Kasumi-1 (cell line): Measurements from ENCODE around the gene DERA.
A peak's percentile ranks its signal among the peaks of the same experiment; 100 is the strongest.
"Not testable (repeated sequence)": the region's sequence is repeated elsewhere in the genome, so short reads cannot be mapped to it uniquely, and the experiment has no call there.

Source experiments
- DNase-seq, 2 experiments: peaks; one replicate each; lab custom pipeline; 2025; lab: John Stamatoyannopoulos, UW

DERA gene

DNA sequence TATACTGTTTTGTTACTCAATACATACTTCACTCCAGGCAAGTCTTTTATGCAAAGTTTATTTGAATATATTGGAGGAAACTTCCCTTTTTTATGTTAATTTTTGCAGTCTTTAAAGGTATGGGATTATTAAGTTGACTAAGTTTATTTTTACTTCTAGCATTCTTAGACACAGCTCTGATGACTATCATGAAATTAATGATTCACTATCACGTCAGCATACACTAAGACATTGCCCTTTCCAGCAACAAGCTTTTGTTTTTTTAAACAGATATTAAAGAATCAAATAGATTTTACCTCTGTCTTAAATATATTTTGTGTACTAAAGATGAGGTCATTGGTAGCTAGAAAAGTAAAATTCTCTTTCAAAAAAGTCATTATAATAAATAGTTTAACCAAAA is 52.1 kb downstream of the DERA start:
- no peak for DNase-seq

DNA sequence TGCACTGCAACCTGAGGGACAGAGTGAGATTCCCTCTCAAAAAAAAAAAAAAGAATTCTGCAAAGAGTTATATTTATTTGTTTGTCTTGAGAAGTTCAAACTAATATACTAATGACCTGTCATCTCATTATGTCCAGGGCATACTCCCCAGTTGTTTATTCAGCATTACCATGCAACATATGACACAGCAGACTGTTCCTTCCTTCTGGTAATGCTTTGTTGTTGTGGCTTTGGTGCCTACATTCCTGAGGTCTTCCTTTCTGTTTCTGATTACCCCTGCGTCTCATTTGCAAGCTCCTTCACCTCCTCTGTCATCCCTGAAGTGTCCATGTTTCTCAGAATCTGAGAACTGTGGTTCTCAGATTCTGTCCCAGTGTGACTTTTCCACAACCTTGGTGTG is 55.3 kb downstream of the DERA start:
- no peak for DNase-seq

DNA sequence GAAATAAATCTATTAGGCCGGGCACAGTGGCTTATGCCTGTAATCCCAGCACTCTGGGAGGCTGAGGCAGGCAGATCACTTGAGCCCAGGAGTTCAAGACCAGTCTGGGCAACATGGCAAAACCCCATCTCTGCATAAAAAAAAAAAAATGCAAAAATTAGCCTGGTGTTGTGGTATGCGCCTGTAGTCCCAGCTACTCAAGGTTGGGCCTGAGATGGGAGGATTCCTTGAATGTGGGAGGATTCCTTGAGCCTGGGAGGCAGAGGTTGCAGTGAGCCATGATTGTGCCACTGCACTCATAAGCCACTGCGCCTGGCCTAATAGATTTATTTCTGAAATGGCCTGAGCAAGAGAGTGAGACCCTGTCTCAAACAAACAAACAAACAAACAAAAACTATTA is 55.9 kb downstream of the DERA start:
- not testable (repeated sequence) for DNase-seq

DNA sequence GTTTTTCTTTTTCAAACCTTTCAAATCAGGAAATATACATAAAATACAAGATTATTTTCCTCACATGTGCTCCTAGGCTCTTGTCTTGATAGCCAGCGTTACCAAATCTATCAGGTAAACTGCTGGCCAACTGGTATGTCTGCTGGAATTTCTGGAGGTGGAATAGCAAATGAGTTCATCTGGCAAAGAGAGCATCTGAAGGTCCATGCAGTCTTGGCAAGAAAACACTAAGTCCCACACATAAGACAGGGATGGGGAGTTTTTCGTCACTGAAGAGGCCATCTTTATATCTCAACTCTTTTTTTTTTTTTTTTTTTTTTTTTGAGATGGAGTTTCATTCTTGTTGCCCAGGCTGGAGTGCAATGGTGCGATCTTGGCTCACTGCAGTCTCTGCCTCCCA is 60.1 kb downstream of the DERA start:
- no peak for DNase-seq

DNA sequence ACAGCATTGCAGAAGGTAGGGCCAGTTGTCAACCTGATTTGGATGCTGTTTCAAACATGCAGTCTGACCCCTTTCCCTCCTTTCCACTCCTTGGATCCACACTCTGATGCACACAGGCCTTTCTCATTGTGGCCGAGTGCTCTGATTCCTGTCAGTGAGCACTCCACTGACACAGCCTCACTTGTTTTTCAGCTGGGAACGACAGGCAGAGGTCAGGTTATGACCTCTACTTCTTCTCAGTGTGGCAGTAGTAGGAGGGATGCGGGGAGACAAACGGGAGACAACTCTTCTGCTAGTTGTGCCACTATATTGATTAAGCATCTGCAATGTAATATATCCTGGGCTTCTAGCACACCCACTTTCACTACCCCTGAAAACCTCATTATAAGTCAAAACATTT is 61.8 kb downstream of the DERA start:
- no peak for DNase-seq

DNA sequence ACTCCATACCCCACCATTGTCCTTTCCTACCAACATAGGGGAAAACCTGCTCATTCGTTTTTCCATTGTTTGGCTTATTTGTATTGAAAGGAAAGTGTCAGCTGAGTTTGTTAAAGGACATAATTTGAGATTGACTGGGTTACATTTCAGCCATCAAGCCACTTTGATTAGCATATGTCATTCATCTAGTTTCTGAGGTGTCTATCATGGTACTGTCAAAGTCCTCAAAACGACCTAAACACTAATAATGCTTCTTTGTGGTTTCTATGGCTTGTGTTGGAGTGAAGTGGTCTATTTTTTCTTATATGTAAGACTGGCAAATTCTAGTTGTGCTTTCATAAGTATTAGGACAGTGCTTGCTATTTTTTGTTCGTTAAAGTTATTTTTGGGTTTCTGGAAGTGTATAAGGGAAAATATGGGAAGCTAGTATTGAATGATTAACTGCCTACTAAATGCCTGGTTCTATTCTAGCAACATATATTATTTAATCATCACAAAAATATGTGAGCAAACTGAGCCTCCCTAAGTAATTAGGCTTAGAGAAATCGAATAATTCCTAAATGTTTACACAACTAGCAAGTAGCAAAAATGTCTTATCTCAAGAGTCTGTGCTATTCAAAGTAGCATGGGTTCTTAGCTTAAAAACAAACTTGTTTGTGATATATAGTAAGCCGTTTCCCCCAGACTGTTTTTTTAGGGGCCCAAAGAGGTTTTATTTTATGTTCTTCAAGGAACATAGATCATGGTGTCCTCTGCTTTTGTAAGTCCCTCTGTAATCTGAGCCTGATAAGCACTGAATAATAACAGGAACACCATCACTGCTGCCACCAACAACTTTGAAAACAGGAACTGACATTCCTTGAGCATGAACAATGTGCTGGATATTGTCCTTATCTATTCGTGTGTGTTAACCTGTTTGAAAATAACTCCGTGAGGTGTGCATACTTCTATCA is 67.1 kb downstream of the DERA start:
- no peak for DNase-seq

DNA sequence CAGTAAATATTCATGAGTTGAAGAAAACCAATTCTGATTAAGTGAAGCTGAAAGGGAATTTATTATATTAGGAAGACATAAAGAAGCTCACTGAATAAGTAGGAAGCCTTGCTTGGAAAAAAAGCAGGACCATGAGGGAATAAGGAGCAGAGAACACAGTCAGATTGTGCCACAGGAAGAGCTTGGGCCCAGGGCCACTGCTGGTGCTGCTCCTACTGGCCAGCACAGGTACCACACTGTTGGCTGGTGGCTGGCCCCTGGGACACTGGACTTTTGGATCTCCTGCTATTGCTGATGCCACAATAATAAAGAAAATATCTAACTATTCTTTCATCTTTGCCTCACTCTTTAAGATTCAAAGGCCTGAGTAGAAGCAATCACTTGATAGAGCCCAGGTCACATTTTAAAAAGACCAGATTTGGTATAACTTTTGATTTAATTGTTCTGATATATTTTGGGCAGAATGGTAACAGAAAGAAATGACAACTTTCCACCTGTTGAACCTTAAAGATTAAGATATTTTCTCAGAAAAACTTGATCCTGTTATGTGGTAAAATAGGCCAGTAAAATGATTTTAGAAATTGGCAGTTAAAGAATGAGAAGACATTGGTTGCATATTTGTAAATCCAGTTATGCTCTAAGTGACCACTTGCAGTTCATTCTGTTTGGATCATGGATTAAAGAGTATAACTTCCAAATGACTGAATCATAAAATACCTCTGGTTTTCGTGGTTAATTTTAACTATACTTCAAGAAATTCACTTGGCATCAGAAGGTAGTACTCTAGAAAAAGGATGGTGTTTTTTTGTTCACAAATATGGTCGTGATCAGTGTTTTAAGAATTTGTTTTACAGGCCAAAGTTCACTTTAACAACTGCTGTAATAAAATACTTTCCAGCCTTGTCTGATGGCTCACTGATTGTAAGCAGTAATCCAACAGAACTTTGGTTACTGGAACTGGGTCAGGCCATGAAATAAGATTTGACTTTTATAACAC is 68.3 kb downstream of the DERA start:
- DNase-seq = no peak

DNA sequence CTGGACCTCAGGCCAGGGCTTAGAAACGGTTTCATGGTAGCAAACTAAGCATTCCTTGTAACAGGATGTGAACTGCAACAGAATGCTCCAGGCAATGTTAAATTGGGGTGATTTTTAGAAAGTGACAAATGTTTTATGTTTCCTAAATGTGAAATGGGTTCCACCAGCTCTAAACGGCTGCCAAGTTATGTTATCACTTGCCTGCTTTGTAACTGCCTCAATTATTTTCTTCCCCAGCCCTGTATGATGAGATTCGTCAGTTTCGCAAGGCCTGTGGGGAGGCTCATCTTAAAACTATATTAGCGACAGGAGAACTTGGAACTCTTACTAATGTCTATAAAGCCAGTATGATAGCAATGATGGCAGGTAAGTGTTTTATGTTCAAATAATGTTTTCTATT is 70.9 kb downstream of the DERA start:
- no peak for DNase-seq

DNA sequence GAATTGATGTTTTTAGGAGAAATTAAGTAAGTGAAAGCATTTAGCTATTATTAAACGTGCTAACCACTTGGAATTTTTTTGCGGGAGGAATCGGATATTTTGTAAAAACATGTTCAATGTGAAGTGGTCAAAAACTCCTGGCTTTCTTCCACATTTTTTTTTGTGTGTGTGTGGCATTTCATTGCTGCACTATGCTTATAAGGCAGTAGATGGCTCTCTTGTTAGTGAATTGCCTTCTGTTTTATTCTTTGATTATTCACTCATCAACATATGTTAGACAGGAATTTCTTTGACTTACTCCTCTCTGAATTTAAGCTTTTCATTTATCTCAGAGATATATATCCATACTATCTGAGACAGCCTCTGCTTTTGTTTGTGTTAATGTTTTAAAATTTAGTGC is 71.3 kb downstream of the DERA start:
- no peak for DNase-seq

DNA sequence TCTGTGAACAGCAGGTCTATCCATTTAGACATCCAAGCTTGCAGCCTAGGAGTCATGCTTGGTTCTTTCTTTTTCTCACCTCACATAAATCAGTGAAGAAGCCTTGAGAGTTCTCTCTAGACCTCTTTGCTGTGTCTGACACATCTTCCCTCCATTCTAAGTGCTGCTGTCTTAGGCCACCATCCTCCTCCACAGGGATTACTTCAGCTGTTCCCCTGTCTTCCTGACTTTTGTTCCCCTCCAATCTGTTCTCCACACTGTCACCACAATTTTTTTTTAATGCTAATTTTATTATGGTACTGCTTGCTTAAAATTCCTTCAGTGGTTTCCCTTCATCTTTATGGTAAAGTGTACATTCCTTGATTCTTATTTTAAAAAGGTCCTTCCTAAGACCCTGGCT is 71.8 kb downstream of the DERA start:
- DNase-seq = no peak

DNA sequence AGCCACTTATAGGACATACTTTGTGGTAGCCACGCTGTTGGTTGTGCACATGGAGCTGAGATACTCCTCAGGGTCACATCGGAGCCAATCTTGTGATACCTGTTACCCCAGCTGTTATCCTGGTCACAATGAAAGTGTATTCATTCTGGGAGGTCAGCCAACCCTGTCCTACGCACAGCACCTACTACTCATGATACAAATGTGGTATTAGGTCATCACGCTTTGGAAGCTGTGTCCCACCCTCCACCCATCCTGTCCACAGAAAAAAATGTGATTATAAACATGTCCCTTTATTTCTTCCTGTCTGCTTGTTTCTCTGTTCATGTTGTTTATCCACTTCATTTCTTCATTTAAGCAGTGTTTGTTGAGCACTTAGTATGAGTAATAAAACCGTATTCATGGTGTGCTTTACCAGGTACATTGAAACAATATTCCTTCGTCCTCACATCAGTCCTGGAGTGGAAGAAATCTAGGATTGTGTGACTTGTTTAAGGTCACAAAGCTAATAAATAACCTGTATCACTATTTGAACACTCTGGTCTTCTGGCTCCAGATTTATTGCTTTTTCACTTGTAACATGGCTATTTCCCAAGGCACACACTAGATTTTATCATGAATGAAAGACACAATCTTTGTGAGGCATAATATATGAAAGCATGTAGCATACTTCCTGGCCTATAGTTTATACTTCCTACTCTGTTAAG is 73.1 kb downstream of the DERA start:
- no peak for DNase-seq

DNA sequence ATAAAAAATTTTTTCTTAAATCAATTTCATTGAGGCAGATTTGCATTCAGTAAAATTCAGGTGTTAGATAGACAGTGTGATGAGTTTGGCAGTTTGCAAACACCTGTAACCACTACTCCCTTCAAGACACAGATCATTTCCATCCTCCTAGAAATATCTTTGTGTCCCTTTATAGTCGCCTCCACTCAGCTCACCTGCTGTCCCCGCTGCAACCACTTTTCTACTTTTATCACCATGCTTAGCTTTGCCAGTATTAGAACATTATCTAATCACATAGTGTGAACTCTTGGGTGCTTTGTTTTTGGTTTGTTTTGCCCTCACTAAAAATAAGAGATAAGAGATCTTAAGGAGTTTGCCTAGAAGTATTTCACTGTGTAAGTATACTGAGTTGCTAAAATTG is 73.8 kb downstream of the DERA start:
- no peak for DNase-seq

DNA sequence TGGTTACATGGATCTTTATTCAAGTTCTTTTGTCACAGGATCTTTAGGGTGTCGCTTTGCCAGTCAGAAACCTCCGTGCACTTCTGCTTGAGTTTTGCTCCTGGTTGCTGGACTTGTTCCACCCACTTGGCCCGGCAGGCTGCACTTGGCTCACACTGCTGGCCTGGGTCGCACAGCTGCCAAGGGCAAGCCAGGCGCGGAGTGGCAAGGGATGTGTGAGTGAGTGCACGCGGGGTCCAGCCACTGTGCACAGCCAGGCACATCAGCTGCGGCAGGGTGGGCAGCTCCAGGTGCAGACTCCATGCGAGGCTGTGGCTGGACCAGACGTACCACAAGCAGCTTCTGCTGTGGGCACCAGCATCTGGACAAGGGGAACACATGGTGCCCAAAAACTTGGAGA is 76.6 kb downstream of the DERA start:
- no peak for DNase-seq

DNA sequence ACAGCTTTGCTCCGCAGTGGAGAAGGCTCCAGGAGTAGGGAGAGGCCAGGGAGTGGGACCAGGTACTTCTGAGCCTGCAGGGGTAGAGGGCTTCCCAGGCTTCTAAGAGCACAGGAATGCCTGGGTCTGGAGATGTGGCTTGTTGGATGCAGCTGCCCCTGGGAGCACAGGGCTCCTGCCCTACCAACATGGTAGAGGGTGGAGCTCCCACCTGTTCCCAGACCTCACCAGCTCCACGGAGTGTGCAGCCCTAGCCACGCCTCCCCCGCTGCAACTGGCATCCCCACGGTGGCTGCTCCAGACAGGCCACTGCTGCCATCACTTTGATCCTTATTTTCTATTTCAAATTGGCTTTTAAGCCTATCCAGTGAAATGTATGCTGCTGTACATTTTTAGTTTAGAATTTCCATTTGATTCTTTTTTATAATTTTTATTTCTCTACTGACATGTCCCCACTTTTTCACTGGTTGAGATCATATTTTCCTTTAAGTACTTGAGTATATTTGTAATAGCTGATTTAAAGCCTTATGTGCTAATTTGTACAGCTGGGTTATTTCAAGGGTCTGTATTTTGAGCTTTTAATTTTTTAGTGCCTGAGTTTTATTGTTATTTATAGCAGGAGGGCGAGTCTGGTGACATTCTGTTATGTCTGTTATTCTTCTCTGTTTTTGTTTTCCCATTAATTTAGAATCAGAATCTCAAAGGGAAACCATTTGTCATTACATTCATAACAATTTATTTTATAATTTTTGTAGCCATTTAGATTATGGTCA is 78.0 kb downstream of the DERA start:
- no peak for DNase-seq

DNA sequence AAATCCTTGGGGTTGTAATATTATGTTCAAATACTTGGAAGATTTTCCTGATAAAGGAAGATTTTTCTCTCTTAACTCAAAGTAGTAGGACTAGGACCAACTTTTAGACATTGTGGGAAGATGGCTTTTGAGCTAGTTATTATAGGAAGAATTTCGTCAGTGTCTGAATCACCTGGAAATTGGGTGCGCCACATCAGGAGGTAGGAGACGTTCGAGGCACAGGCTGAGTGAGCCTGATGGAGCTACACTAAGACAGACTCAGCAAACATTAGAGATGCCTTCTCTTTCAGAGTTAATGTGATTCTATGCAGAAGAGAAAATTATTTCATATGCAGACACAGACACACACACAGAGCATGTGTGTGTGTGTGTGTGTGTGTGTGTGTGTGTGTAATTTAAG is 84.7 kb downstream of the DERA start:
- no peak for DNase-seq

DNA sequence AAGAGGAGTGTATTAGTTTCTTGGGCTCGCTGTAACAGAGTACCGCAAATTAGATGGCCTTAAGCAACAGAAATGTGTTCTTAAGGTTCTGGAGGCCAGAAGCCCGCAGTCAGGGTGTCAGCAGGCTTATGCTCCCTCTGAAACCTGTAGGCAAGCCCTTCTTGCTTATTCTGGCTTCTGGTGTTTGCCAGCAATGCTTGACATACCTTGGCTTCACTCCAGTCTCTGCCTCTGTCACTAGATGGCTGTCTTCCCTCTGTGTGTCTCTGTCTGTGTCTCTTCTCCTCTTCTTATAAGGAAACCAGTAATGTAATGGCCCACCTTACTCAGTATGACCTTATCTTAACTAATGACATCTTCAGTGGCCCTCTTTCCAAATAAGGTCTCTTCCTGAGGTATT is 85.1 kb downstream of the DERA start:
- peak in 1 of 2 experiments; percentile 17 for DNase-seq

DNA sequence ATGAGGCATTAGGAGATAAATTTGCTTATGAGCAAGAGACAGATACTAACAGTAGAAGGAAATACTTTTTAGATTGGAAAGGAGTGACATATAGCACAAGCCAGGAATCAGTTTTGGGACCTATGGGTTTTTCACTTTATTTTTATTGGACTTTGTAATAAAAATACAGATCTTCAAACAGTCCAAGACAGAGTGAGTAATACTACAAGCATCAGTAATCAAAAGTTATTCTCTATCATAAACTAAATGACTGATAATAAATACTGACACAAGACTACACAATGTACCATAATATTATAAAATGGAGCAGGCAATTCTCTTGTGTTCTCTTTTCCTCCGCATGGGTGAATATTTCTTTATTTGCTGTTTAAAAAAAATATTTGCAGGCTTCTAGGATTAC is 85.8 kb downstream of the DERA start:
- no peak for DNase-seq

DNA sequence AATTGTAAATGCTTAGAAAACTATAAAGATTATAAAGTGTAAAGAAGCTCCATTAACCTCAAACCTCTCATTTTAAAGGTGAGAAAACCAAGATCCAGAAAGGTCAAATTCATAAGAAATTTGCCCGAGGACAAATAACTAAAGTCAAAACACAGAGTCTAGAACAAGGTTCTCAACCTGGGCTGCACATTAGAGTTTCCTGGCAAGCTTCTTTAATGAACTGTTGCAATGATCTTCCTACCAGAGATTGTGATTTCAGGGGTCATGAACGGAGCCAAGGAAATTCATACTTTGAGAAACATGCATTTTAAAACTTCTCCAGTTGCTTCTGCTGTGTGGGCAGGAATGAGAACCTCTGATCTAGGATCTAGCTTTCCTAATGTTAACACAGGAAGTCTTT is 86.8 kb downstream of the DERA start:
- DNase-seq = no peak

DNA sequence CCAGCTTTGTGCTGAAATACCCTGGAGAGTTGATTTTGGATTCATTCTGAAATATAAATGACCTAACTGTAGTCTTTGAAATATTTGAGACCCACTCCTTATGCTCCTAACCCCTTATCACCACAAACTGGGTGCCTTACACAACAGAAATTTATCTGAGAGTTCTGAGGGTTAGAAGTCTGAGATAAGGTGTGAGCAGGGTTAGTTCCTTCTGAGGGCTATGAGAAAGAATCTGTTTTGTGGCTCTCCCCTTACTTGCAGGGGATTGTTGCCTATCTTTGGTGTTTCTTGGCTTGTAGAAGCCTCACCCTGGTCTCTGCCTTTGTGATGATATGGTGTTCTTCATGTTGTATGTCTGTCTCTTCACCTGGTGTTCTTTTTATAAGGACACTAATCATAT is 91.7 kb downstream of the DERA start:
- no peak for DNase-seq

DNA sequence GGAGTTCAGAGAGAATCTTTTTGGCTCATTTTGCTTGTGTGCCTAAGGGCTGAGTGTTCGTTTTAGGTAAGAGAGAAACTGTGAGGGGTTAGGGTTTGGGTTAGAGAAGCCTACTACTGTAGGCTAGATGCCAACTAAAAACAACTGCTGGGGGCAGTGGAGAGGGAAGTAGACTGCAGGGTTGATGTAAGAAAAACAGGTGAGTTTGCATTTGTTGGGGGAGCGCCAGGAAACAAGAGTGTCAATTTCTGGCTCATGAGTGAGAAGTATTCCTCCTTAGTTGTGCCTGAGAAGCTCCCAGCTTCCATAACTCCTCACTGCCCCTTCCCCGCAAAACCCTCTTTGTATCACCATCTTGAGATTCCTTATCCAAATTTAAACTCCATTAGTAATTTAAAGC is 92.3 kb downstream of the DERA start:
- DNase-seq = no peak

DNA sequence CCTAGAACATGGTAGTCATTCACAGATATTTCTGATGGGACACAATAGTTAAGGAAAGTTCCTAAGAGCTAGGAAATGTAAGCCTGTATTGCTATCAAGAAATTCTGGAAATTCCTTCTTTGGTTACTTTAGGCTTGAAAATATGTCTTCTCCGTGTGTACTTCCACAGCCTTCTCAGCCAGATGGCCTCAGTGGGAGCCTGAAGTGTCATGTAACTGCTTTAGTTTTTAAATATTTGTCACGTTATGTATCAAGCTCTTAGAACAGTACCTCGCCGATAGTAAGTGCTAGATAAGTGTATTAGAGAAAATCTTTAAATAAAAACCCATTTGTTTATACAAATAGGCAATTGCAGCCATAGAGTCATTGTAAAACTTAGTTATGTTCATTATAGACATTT is 95.6 kb downstream of the DERA start:
- DNase-seq = no peak
